DMS53 treated with DMSO at 0.1 percent for 48 hours (cell line): ENCODE measurements around the gene TIMM8B.
"Not testable (repeated sequence)": the region's sequence is repeated elsewhere in the genome, so short reads cannot be mapped to it uniquely, and the experiment has no call there.

Experiments used
- DNase-seq: peaks from one replicate; lab custom pipeline; 2025; ENCODE audit not compliant: unreplicated experiment; lab: John Stamatoyannopoulos, UW

Gene TIMM8B

GRCh38 chr11:112082729-112083128 is 3.8 kb downstream of the TIMM8B start:
- no peak for DNase-seq

GRCh38 chr11:112073941-112074811 is 12.4 kb downstream of the TIMM8B start, which contains the start of the genes NKAPD1 and PIH1D2:
NKAPD1 (plus strand) TSS chr11:112074299; CDS start chr11:112075575, 1,276 bp downstream.
PIH1D2 (minus strand) TSS chr11:112074017; CDS start chr11:112073174, 843 bp downstream.
- peak; percentile 69 for DNase-seq

GRCh38 chr11:112062923-112063322 is 23.6 kb downstream of the TIMM8B start:
- DNase-seq: no peak

- DNase-seq: no peak
These were observed 28.5 kb downstream of the TIMM8B start for GRCh38 chr11:112058103-112058502.

- no peak for DNase-seq
These were observed 29.4 kb downstream of the TIMM8B start for GRCh38 chr11:112057170-112057569.

- no peak for DNase-seq
These were observed 34.8 kb downstream of the TIMM8B start for GRCh38 chr11:112051768-112052167.

- DNase-seq: no peak
These were observed 35.8 kb downstream of the TIMM8B start for GRCh38 chr11:112050721-112051120.

- no peak for DNase-seq
These were observed 36.8 kb downstream of the TIMM8B start for GRCh38 chr11:112049777-112050176.

GRCh38 chr11:112048256-112048655 is 38.3 kb downstream of the TIMM8B start:
- not testable (repeated sequence) for DNase-seq

GRCh38 chr11:112046647-112047046 is 39.9 kb downstream of the TIMM8B start:
- not testable (repeated sequence) for DNase-seq

GRCh38 chr11:112044961-112045360 is 41.6 kb downstream of the TIMM8B start:
- DNase-seq: no peak

- DNase-seq: no peak
These were observed 43.6 kb downstream of the TIMM8B start for GRCh38 chr11:112042961-112043304.

- DNase-seq: no peak
These were observed 44.2 kb downstream of the TIMM8B start for GRCh38 chr11:112042161-112042960.

- DNase-seq: no peak
These were observed 49.0 kb downstream of the TIMM8B start for GRCh38 chr11:112037527-112037926.
